CD4-positive, alpha-beta T cell treated with Interleukin-17A for 4 hours (primary cell): ENCODE data around the gene PLXND1.
A peak's percentile ranks its signal among the peaks of the same experiment; 100 is the strongest.
"Not testable (repeated sequence)": the region's sequence is repeated elsewhere in the genome, so short reads cannot be mapped to it uniquely, and the experiment has no call there.

ENCODE experiments used
- DNase-seq: peaks from one replicate; pipeline ENCODE4 v3.0.0-alpha.2; 2020; ENCODE audit warnings: mixed read lengths

The PLXND1 gene

DNA sequence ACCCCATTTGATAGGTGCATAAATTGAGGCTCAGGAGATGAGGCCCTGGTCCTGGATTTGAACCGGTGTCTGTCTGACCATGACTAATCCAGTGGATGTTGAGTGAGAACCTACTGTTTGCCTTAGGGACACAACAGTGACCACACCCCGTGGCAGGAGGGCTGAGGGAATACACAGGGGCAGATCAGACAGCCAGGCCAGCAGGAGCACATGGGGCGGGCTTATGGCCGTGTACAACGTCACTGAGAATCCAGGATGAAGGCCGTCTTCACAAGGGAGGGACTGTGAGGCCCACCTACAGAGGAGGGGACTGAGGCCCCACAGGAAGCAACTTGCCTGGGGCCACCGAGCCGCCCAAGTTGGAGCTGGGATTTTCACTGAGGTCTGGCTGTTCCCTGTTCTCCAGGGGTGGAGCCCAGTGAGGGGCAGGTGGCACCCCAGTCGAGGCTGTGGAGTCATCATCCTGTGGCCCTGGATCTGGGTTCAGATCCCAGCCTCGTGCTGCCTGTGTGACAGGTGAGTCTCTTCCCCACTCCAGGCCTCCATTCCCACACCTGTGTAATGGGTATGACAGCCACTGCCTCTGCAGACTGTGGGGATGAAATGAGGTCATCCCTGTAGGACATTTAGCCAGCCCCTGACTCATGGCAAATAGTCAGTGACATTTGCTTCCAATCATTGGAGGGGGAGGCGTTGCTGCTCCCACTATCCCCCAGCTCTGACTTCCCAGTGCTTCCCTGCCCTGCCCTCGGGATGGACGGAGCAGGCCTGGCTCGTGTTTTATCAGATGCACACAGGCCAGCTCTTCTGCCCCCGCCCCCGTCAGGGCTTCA, 6.3 kb upstream of the PLXND1 start:
- no peak for DNase-seq

DNA sequence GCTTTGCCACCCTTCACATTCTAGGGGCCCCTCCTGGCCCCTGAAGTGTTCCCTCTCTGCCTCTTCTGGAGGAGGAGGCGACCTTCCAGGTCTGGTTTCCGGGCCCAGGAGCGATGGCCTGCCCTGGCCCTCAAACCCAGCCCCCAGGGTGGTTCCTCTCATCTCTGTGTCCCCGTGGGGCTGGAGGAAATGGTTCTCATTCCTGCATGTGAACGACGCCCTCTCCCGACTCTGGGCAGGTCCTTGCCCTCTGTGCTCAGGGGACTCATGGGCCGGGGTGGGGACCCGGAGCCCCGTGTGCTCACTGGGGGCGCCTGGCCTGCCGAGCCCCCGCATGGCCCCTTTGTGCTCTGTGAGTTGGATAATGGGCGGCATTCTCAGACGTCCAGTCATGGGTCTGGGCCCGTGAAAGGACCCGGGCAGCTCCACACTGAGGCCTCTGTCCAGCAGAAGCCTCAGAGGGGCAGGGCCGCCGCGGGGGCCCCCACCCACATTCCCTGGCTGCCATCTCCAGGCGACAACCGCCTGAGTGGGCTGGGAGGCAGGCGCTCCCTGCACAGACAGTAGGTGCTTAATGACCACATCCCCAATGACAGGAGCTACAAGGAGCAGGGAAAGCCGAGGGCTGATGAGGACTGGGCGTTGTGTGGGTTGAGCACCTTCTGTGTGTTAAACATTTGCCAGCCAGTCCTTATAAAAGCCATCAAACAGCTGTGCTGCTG, 5.5 kb upstream of the PLXND1 start:
- DNase-seq, result no peak

DNA sequence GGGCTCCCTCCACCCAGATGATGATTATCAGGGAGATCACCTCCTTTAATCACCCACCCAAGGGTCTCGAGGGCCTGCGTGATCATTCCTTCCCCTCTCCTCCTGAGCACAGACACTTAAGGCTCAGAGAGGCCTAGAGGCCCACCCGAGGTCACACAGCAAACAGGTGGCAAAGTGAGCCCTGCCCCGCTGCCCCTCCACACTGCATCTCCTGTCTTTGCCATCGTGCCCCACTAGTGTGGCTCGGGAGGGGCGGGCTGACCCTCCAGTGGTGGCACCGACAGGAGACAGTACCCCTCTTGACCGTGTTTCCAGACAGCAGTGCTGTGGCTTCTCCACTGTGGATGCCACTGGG, 4.9 kb upstream of the PLXND1 start:
- no peak for DNase-seq

DNA sequence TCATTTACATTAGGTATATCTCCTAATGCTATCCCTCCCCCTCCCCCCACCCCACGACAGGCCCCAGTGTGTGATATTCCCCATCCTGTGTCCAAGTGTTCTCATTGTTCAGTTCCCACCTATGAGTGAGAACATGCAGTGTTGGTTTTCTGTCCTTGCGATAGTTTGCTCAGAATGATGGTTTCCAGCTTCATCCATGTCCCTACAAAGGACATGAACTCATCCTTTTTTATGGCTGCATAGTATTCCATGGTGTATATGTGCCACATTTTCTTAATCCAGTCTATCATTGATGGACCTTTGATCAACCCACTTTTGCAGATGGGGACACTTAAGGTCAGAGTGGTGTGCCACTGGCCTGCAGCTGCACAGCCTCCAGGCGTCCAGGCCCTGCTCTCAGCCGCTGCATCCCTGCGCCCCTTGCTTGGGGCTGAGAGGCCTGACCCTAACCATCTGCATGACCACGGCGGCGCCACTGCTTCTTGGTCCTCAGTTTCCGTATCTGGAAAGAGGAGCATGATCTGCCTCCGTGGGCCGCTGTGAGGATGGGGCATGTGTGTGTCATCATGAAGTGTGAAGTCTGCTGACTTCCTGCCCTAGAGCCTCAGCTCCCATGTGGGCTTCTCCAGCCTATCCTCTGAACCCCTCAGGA, 4.4 kb upstream of the PLXND1 start:
- not testable (repeated sequence) for DNase-seq

DNA sequence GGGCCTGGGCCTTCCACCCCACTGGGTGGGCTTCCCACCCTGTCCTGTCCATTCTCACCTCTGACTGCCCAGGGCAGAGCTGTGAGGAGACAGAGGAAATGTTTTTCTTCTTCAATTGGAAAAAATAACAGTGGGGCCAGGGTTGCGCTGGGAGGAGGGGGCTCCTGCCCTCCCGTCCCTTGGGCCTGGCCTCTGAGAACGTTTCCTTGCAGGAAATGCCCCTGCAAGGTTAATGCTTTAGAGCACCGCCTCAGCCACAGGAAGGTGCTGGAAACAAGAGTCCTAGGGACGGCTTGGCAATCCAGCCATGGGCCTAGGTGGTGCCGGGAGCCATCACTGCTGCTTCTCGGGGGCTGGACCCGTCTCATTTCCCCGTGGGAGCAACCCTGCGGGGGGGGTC, 3.8 kb upstream of the PLXND1 start:
- DNase-seq, result no peak

DNA sequence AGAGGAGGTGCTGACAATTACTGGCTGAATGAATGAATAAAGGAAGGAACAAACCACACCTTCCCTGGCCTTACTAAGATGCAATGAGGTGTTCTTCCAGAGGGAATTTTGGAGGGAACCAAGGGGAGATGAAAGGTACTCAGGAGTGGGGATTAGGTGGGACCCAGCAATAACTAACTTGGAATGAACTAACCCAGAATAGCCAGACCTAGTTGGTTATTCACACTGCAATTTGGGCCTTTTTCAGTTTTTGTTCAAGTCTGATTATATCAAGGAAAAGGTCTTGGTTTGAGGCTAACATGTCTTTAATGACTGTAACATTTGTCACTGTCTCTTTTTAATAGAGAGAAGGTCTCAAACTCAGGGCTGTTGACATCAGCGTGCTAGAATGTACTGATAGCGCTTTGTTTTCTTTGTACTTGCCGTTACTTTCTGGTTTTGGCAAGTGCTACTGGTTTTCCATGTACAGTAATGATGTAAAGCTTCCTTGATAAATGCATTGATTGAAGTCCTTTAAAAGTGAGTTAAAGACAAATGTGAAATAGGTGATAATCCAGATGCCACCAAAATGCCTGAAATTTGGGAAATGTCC, 3.2 kb upstream of the PLXND1 start:
- no peak for DNase-seq

DNA sequence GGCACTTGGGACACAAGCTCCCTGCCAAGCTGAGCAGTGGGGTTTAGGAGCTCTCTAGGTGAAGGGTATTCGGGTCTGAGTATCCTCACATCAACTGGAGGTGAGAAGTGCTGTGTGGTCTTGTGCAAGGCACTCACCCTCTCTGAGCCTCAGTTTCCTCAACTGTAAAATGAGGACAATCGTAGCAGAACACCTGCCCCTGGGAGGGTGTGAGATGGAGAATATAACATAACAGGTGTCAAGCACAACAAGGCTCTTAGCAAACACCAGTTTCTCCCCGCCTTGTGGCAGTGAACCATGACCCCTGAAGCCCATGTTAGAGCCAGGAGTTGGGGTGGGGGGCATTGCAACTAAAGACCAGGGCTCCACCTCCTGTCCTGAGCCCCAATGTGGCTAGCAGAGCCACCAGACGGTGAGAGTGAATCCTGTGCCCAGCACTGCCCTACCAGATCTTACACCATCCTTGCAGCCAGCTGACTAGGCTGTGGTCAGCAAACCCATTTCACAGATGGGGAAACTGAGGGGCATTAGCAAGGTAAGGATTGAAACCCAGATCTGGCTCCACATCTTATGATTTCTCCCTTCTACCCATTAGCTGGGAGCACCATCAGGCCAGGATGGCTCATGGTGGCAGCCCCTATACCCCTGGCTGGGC, 2.6 kb upstream of the PLXND1 start:
- DNase-seq, result no peak

DNA sequence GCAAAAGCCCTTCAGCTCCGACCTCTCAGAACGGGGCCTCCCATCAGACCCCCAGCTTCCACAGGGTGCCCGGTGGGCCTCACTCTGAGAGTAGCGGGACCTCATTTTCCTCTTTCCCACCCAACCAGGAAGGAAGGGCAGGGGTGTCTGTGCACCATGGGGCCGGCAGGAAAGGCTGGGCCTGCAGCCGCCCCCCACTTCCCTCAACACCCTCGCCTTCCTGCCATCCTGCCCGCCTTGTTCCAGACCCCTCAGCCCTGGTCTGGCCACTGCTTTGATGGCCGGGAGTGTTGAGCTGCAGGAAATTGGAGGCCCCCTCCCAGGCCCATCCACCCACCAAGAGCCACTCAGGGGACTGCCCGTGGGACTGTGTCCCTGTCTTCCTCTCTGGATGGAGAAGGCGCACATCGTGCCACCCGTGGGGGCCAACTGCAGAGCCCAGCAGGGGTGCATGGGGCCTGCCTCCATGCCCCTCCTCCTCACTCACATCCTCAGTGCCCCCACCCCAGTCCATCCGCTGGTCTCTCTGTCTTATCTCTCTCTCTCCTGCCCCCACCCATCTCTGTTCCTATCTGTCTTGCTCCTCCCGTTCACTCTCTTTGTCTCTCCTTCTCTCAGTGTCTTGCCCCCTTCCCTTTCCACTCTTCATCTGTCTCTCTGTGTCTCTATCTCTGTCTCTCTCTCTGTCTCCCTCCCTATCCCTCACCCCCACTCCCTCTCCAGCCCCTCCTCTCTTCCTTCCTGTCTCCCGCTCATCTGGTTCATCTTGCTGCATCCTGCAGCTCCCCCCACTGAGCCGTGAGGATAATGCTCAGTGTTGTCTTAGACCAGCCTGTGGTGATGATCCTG, 1.8 kb upstream of the PLXND1 start:
- DNase-seq, result peak; percentile 12

DNA sequence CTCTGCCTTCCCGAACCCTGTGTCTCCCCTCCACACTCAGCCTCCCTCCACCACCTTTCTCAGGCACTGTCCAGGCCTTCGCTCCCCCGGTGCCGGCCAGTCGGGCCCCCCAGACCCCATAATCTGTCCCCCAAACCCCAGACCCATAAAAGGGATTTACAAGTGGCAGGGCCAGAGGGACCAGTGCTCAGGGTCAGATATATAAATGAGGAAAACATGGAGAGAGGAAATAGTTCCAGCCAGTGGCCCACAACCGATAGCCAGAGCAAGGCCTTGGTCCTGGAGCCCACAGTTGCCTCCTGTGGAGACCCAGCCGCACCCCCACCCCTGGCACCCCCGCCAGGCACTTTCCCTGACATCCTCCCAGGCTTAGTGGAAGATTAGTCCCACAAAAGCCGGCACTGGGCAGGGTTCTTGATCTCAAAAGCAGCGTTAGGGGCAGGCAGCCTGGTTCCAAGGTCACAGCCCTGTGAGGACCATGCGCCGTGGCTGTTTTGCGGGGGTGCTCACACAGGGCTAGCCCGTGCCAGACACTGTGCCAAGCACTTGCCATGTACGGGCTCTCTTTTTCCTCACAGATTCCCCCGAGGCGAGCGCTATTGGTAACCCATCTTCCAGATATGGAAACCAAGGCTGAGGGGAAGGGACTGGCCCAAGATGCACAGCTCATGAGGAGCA, 1.1 kb upstream of the PLXND1 start:
- DNase-seq, result no peak

DNA sequence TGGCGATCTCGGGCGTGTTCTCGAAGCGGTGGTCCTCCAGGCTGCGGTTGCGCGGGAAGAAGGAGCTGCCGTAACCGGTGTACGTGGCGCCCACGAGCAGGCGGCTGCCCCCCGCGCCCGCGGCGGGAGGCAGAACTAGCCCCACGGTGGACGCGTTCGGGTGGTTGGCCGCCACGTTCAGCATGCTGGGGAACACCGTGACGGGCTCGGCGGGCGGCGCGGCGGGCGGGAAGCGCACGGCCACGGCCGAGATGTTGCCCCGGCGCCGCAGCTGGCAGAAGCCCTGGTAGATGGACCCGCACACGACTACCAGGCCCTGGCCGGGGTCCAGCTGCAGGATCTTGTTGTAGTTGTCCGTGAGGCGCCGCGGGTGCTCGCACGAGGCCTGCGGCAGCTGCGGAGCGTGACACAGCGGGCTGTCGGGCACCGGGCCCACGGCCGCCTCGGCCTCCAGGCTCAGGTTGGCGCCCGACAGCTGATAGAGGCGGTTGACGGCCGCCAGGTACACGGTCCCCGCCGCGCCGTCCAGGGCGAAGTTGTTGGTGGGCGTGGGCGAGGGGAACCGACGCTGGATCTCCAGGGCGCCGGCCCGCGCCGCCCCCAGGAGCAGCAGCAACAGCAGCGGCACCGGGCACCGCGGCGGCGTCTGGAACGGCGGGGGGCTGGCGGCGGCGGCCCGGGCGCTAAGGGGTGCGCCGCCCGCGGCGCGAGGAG, 397 bp downstream of the PLXND1 start:
- DNase-seq, result no peak

DNA sequence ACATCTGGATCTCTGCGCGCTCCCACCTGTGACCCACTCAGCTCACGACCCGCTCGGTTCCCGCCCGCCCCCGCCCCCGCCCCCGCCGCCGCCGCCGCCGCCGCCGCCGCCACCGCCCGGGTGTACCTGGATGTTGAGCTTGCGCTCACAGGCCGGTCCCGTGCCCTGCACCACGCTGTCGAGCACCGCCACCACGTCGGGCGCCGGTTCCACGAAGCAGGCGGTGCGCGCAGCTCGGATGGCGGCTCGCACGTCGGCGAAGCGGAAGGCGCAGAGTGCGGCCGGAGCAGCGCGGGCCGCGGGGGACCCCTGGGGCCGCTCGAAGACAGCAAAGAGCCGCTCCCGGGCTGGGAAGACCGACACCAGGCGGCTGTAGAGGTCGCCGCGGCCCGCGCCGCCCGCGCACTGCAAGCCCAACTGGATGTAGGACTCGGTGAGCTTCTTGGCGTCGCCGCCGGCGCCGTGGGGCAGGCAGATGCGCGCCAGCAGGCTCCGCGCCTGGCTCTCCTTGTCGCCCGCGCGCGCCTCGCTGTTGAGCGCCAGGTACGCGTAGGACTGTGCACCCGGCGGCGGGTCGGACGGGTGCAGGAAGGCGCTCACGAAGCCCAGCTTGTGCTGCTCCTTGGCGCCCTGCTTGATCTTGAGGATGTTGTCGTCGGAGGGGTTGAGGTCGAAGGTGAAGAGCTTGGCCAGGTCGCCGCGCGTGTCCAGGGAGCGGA, 1.1 kb downstream of the PLXND1 start:
- DNase-seq, result peak; percentile 61

DNA sequence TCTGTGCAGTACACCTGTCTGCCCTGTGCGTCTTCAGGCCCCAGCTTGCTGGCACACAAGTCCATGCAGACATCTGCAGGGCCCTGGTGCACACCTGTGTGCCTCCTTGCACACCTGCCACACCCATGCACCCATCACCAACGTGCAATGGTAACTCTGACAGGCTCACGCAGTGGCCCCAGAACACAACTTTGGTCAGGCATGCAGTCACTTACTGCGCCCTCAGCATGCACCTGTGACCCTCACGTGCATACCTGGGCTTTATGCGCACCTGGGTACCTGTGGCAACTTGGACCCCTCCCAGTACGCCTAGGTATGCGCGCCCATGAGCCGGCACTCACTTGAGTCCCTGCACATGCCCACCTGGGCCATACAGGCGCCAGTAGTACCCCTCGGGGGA, 1.7 kb downstream of the PLXND1 start:
- no peak for DNase-seq

DNA sequence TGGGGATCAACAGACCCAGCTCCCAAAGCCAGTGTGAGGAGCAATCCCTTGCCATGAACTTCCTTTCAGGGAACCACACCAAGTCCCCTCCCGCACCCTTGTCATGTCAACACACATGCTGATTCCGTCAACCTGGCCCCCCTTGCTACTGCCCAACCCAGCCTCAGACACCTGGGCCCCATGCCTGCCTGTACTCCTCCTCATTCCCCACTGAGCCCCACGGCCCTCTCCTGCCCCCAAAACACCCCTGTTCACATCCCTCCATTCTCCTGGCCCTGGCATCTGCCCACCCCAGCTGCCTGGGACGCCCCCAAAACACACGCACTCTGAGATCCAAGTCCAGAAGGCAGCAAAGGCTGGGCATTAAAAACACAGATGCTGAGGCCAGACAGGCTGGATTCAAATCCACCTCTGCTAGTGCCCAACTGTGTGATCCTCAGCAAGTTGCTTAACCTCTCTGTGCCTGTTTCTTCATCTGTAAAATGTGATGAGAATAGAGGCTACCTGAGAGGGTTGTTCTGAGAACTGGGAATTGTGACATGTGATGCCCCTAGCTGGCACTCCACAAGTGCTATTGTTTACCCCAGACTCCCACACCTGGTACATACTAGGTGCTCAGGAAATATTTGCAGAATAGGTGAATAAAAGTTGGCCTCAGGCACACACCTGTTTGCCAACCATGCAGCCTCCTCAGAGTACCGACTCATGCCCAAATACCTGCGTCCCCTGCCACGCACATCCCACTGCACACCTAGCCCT, 2.3 kb downstream of the PLXND1 start:
- no peak for DNase-seq

DNA sequence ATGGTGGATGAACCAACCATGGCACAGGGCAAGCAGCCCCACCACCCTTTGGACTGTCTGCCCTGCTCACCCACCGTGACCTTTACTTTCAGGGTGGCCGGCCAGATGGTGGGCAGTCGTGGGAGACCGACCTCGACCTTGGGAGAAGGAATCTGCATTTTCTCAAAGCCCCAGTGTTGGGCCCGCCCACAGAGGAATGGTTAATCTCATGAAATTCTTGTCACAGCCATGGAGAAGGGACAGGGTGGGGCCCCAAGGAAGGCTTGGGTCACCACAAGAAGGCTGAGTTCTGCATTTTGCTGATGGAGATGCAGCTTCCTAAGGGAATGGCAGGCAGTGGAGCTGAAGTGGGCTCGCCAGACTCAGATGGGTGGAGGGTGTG, 2.9 kb downstream of the PLXND1 start:
- DNase-seq, result no peak

DNA sequence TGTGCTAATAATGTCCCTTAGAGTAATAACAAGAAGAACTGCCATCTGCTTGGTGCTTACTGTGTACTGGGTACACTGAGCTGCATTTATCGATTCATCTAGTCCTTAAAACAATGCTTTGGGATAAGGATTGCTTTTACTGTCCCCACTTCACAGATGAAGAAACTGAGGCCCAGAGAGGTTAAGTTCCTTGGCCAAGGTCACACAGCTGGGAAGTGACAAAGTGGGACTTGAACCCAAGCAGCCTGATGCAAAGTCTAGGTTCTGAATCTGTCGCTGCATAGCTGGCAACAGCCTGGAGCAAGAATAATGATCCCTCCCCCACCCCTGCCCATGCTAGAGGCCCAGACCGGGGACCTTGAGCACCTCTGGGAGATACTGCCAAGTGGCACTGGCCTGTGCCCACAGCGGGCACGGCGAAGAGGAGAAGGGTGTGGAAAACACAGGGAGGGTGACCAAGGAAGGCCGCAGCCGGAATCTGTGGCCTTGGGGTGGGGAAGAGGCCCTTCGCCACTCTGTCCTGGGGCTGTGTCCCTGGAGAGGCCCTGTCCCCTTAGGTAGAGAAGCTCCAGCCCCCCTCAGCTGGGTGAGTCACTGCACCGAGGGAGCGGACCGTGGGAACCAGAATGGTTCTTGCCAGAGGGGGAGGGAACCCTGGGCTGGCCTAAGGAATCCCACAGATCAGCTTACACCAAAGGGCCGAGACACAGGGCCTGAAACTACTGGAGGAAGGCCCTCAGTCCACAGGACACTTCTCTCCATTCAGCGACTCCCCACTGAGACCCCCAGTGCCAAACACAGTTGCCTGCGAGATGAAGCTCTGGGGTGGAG, 3.5 kb downstream of the PLXND1 start:
- no peak for DNase-seq

DNA sequence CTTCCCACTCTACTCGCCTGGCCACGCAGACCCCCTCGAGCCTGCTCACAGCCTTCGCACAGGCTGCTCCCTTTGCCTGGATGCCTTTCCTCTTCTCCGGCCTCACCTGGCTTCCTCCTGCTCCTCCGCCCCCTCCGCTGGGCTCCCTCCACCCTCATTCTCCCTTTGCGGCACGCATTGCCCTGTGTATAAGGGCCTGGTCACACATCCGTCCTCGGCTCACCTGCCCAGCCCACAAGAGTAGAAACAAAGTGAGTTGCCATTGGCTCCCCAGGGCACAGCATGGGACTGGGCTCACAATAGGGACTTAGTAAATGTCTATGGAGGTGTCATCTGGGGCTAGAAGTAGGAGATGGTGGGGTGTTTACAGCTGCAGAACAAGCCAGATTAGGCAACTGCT, 4.2 kb downstream of the PLXND1 start:
- DNase-seq, result no peak

DNA sequence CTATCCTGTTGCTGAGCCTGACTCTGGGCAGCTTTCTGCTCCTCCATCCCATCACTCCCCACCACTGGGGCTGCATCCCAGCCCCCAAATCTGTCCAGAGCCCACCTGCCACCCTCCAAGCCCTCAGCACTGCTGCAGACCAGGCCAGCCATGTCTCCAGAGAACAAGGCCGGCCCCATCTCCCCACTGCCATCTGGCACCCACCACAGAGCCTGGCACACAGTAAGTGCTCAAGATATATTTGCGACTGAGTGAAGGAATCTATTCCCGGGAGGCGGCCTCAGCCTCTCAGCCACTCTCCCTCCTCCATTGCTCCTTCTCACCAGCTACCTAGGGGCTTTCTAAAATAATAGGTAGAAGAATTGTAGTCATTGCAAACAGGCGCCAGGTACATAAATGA, 4.8 kb downstream of the PLXND1 start:
- no peak for DNase-seq

DNA sequence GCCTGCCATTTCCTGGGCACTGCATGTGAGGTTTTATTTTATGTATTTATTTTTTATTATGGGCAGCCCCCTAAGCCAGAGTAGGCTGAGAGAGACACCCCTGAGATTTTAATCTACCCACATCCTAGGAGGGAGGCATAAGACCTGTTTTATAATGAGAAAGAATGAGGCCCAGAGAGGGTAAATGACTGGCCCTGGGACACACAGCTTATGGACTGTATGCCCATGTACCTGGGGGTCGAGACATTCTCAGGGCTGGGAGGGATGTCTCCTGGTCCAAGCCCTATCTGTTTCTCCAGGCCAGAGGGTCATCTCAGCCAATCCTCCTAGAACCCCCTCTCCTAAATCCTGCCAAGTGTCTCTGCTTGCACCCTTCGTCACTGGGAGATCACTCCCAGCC, 6.1 kb downstream of the PLXND1 start:
- no peak for DNase-seq
